HEK293 (cell line): Measurements from ENCODE around the gene NR2C2AP.

Experiments used
- CTCF ChIA-PET: fragments of 350-600 bp; formaldehyde crosslinking; extraction: SDS; loops from one replicate; lab custom pipeline; 2021; ENCODE audit warnings: antibody characterized with exemption; lab: Yijun Ruan, JAX
- POLR2A ChIA-PET: fragments of 300-600 bp; formaldehyde crosslinking; extraction: SDS; loops from one replicate; lab custom pipeline; 2020; ENCODE audit warnings: antibody characterized with exemption, inconsistent platforms; lab: Yijun Ruan, JAX
- H3K27ac ChIP-seq: fragments of 200-500 bp; sonication (Bioruptor generic); 2 replicates; pipeline ENCODE4 v1.5.1; 2014; ENCODE audit warnings: low read depth, low read length, control low read depth, inconsistent platforms; ENCODE audit errors: extremely low read depth
- H3K36me3 ChIP-seq, 2 experiments: fragments of 200-500 bp in 1 of 2; sonication (Bioruptor generic) in 1 of 2; 1 replicate in 1 of 2; 2 replicates in 1 of 2; pipeline ENCODE4 v1.5.1; 2014 to 2017; ENCODE audit warnings: inconsistent platforms in 2 of 2, low read length in 2 of 2; ENCODE audit not compliant: control insufficient read depth in 2 of 2, insufficient read depth in 1 of 2
- H3K4me1 ChIP-seq: fragments of 200-500 bp; sonication (Bioruptor generic); 2 replicates; pipeline ENCODE4 v1.5.1; 2014; ENCODE audit warnings: mild to moderate bottlenecking, low read length, inconsistent platforms; ENCODE audit not compliant: control insufficient read depth, insufficient read depth
- H3K4me3 ChIP-seq: 2 replicates; pipeline ENCODE4 v1.5.1; 2011; ENCODE audit warnings: low read depth, mild to moderate bottlenecking, control low read depth, low read length, moderate library complexity
- H3K9me3 ChIP-seq: fragments of 200-500 bp; sonication (Bioruptor generic); 2 replicates; pipeline ENCODE4 v1.5.1; 2014; ENCODE audit warnings: low read depth, low read length, inconsistent platforms; ENCODE audit not compliant: control insufficient read depth, insufficient read depth
- SCRT2 ChIP-seq: fragments of 450-650 bp; formaldehyde crosslinking; IDR thresholded peaks from 2 replicates; pipeline ENCODE4 v1.5.1; 2016; ENCODE audit warnings: missing biosample characterization, missing genetic modification characterization
- SP2 ChIP-seq: fragments of 450-650 bp; formaldehyde crosslinking; IDR thresholded peaks from 2 replicates; pipeline ENCODE4 v1.5.1; 2016; ENCODE audit warnings: missing biosample characterization, missing genetic modification characterization
- ZBTB8A ChIP-seq: fragments of 450-650 bp; formaldehyde crosslinking; IDR thresholded peaks from 2 replicates; pipeline ENCODE4 v1.5.1; 2016; ENCODE audit warnings: missing biosample characterization, missing genetic modification characterization
- ZNF112 ChIP-seq: fragments of 450-650 bp; formaldehyde crosslinking; IDR thresholded peaks from 2 replicates; pipeline ENCODE4 v1.5.0; 2017; ENCODE audit warnings: missing biosample characterization, missing genetic modification characterization
- ZNF121 ChIP-seq: fragments of 450-650 bp; formaldehyde crosslinking; IDR thresholded peaks from 2 replicates; pipeline ENCODE4 v1.5.1; 2016; ENCODE audit warnings: missing biosample characterization, missing genetic modification characterization
- ZNF16 ChIP-seq: fragments of 450-650 bp; formaldehyde crosslinking; IDR thresholded peaks from 2 replicates; pipeline ENCODE4 v1.5.1; 2016; ENCODE audit warnings: low read depth, missing biosample characterization, missing genetic modification characterization
- ZNF174 ChIP-seq: fragments of 450-650 bp; formaldehyde crosslinking; IDR thresholded peaks from 2 replicates; pipeline ENCODE4 v1.5.0; 2017; ENCODE audit warnings: missing biosample characterization, mild to moderate bottlenecking, missing genetic modification characterization
- ZNF426 ChIP-seq: fragments of 450-650 bp; formaldehyde crosslinking; IDR thresholded peaks from 2 replicates; pipeline ENCODE4 v1.5.1; 2017; ENCODE audit warnings: missing biosample characterization, missing genetic modification characterization, mild to moderate bottlenecking, inconsistent platforms, moderate library complexity
- ZNF549 ChIP-seq: fragments of 450-650 bp; IDR thresholded peaks from 2 replicates; pipeline ENCODE4 v1.5.1; 2018; ENCODE audit warnings: missing biosample characterization, missing genetic modification characterization, mild to moderate bottlenecking, inconsistent platforms, moderate library complexity
- ZNF600 ChIP-seq: fragments of 450-650 bp; formaldehyde crosslinking; IDR thresholded peaks from 2 replicates; pipeline ENCODE4 v1.5.1; 2016; ENCODE audit warnings: missing biosample characterization, missing genetic modification characterization
- ZNF621 ChIP-seq: fragments of 450-650 bp; formaldehyde crosslinking; IDR thresholded peaks from 2 replicates; pipeline ENCODE4 v1.5.1; 2017; ENCODE audit warnings: missing biosample characterization, missing genetic modification characterization
- ZNF623 ChIP-seq: fragments of 450-650 bp; formaldehyde crosslinking; IDR thresholded peaks from 2 replicates; pipeline ENCODE4 v1.5.1; 2016; ENCODE audit warnings: missing biosample characterization, missing genetic modification characterization
- ZNF792 ChIP-seq: fragments of 450-650 bp; formaldehyde crosslinking; IDR thresholded peaks from 2 replicates; pipeline ENCODE4 v1.5.1; 2016; ENCODE audit warnings: missing biosample characterization, missing genetic modification characterization
- TF ChIP-seq, protein P1 (sequence below): fragments of 450-650 bp; formaldehyde crosslinking; IDR thresholded peaks from 2 replicates; pipeline ENCODE4 v1.5.1; 2016; ENCODE audit warnings: missing biosample characterization, missing genetic modification characterization
- TF ChIP-seq, protein P2 (sequence below): fragments of 450-650 bp; IDR thresholded peaks from 2 replicates; pipeline ENCODE4 v1.5.1; 2018; ENCODE audit warnings: missing biosample characterization, mild to moderate bottlenecking, missing genetic modification characterization

The NR2C2AP gene

DNA sequence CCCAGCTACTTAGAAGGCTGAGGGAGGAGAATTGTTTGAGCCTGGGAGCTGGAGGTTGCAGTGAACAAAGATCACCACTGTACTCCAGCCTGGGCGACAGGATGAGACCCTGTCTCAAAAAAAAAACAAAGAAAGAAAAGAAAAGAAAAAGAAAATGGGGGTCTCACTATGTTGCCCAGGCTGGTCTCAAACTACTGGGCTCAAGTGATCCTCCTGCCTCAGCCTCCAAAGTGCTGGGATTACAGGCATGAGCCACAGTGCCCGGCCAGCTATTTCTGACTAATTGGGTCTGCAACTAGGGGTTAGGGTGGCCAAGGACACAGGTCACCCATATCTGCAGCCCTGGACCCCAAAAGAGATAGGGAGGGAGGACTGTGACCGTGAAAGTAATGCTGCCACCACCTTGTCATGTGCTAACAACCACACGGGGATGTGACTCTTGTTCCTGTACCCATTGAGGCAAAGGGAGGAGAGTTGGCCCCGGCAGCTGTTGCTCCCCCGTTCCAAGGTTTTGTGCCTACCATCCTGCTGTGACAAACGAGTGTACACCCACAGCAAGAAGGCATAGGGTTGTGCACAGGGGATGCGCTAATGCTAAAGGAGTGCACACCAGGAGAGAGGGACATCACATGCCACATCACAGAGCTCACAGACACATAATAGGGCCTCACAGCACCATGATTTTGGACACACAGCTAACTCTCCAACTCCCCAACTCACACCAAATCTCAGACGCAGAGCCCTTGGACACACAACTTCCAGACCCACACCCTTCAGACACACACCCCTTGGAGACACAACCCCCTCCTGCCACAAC is 33.8 kb downstream of the NR2C2AP start:
- CTCF ChIA-PET = interaction anchor here (0.6 kb wide), 1 partner anchor 87 kb away, joined by 3 read pairs; no protein-coding TSS in a partner anchor
- H3K9me3 ChIP-seq = no peaks in the 10 kb centered on the region
- no peak for TF ChIP-seq ZNF549 (tag by site-specific recombination)
- no peak for TF ChIP-seq ZNF600 (tag by site-specific recombination)
- TF ChIP-seq SP2 = no peak
- TF ChIP-seq ZNF112 (tag by site-specific recombination) = no peak
- TF ChIP-seq ZNF121 (tag by site-specific recombination) = 0 out of 2 replicates have a peak, but pooled peaks have one; percentile 11
- TF ChIP-seq ZNF621 (tag by site-specific recombination) = no peak
- TF ChIP-seq, all 188 proteins: peak for 1
- Histone ChIP-seq H3K36me3 (no peaks in the 10 kb centered on the region), H3K27ac (no peak overlapping the region), H3K4me1 (no peaks in the 10 kb centered on the region), H3K4me3 (no peak overlapping the region)
- POLR2A ChIA-PET = interaction anchor here (0.8 to 1.6 kb wide), 3 partner anchors 17 to 34 kb away, joined by 3 to 5 read pairs (median 3); partner anchors contain the start of genes BORCS8, NR2C2AP and RFXANK

DNA sequence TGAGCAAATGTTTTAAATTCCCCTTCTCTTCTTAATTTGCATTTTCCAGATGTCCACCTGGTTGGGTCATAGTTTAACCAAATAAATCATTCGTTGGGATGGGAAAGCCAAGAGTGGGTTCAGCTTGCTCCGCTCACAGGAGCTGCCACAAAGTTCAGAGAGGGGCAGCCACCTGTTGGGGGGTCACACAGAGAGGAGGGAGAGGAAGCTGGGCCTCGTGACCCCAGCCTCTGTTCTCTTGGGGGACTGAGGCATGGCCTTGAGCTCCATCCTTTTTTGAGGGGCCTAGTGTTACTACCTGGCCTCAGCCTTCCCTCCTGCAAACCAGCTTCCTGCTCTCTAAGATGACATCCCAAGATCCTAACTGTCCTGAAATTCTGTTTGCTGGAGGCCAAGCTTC is 35.6 kb downstream of the NR2C2AP start:
- H3K4me1 ChIP-seq = no peaks in the 10 kb centered on the region
- ChIA-PET CTCF (interaction anchor here (0.5 to 1.3 kb wide), 8 partner anchors 9 to 1884 kb away, joined by 3 to 4 read pairs (median 3); no protein-coding TSS in a partner anchor), POLR2A (no interaction called here)
- H3K4me3 ChIP-seq = no peak overlapping the region
- H3K9me3 ChIP-seq = no peaks in the 10 kb centered on the region
- no peaks in the 10 kb centered on the region for H3K36me3 ChIP-seq
- TF ChIP-seq, protein P1, sequence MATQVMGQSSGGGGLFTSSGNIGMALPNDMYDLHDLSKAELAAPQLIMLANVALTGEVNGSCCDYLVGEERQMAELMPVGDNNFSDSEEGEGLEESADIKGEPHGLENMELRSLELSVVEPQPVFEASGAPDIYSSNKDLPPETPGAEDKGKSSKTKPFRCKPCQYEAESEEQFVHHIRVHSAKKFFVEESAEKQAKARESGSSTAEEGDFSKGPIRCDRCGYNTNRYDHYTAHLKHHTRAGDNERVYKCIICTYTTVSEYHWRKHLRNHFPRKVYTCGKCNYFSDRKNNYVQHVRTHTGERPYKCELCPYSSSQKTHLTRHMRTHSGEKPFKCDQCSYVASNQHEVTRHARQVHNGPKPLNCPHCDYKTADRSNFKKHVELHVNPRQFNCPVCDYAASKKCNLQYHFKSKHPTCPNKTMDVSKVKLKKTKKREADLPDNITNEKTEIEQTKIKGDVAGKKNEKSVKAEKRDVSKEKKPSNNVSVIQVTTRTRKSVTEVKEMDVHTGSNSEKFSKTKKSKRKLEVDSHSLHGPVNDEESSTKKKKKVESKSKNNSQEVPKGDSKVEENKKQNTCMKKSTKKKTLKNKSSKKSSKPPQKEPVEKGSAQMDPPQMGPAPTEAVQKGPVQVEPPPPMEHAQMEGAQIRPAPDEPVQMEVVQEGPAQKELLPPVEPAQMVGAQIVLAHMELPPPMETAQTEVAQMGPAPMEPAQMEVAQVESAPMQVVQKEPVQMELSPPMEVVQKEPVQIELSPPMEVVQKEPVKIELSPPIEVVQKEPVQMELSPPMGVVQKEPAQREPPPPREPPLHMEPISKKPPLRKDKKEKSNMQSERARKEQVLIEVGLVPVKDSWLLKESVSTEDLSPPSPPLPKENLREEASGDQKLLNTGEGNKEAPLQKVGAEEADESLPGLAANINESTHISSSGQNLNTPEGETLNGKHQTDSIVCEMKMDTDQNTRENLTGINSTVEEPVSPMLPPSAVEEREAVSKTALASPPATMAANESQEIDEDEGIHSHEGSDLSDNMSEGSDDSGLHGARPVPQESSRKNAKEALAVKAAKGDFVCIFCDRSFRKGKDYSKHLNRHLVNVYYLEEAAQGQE (tag by site-specific recombination) = no peak
- 0 out of 2 replicates have a peak, but pooled peaks have one; percentile 33 for TF ChIP-seq SCRT2 (tag by site-specific recombination)
- no peak for TF ChIP-seq ZBTB8A
- TF ChIP-seq ZNF174 (tag by site-specific recombination) = no peak
- H3K27ac ChIP-seq = no peak overlapping the region

DNA sequence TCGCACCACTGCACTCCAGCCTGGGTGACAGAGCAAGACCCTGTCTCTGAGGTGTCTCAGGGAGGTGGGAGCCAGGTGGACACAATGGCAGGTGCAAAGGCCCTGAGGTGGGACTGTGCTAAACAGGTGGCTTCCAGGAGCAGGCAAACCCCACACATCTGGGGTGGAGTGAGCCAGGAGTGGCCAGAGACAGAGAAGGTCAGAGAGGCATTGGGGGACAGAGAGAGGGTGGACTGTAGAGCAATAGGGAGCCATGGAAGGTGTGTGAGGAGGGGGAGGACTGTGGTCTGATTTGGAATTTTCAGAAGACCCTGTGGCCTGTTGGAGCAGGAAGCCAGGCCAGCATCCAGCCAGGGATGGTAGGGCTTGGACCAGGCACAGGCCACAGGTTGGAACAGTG is 37.8 kb downstream of the NR2C2AP start:
- TF ChIP-seq ZNF623 (tag by site-specific recombination) = peak; percentile 95
- TF ChIP-seq, protein P2, sequence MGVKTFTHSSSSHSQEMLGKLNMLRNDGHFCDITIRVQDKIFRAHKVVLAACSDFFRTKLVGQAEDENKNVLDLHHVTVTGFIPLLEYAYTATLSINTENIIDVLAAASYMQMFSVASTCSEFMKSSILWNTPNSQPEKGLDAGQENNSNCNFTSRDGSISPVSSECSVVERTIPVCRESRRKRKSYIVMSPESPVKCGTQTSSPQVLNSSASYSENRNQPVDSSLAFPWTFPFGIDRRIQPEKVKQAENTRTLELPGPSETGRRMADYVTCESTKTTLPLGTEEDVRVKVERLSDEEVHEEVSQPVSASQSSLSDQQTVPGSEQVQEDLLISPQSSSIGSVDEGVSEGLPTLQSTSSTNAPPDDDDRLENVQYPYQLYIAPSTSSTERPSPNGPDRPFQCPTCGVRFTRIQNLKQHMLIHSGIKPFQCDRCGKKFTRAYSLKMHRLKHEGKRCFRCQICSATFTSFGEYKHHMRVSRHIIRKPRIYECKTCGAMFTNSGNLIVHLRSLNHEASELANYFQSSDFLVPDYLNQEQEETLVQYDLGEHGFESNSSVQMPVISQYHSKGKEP (tag by site-specific recombination) = no peak
- TF ChIP-seq ZNF16 (tag by site-specific recombination) = peak; percentile 89
- TF ChIP-seq ZNF426 (tag by site-specific recombination) = no peak
- TF ChIP-seq ZNF792 (tag by site-specific recombination) = no peak
- no peaks in the 10 kb centered on the region for H3K4me1 ChIP-seq
- H3K27ac ChIP-seq = no peak overlapping the region
- no peaks in the 10 kb centered on the region for H3K36me3 ChIP-seq
- H3K9me3 ChIP-seq = no peaks in the 10 kb centered on the region
- CTCF ChIA-PET = no interaction called here
- H3K4me3 ChIP-seq = no peak overlapping the region
- POLR2A ChIA-PET = no interaction called here
